GM10248 (cell line): Measurements from ENCODE around the gene DIP2C.
"Not testable (repeated sequence)": the region's sequence is repeated elsewhere in the genome, so short reads cannot be mapped to it uniquely, and the experiment has no call there.

Experiments
- CTCF ChIA-PET: fragments of 300-600 bp; sonication (Branson Sonifier 250); formaldehyde crosslinking; extraction: SDS; loops from one replicate; lab custom pipeline; 2021; ENCODE audit warnings: antibody characterized with exemption; lab: Yijun Ruan, JAX
- POLR2A ChIA-PET: fragments of 350-650 bp; sonication (Branson Sonifier 250); formaldehyde crosslinking; extraction: SDS; loops from one replicate; lab custom pipeline; 2020; ENCODE audit warnings: antibody characterized with exemption; lab: Yijun Ruan, JAX
- DNase-seq: peaks from one replicate; pipeline ENCODE4 v3.0.0; 2012; ENCODE audit errors: extremely low spot score
- TF ChIP-seq, protein P1 (sequence below): IDR thresholded peaks from 2 replicates; pipeline ENCODE4 v1.5.1; 2012; ENCODE audit warnings: mild to moderate bottlenecking, low read depth; ENCODE audit errors: extremely low read depth, missing control alignments, control extremely low read depth

The DIP2C gene

GRCh38 chr10:308101-308500, 381.4 kb downstream of the DIP2C start:
- TF ChIP-seq, protein P1, sequence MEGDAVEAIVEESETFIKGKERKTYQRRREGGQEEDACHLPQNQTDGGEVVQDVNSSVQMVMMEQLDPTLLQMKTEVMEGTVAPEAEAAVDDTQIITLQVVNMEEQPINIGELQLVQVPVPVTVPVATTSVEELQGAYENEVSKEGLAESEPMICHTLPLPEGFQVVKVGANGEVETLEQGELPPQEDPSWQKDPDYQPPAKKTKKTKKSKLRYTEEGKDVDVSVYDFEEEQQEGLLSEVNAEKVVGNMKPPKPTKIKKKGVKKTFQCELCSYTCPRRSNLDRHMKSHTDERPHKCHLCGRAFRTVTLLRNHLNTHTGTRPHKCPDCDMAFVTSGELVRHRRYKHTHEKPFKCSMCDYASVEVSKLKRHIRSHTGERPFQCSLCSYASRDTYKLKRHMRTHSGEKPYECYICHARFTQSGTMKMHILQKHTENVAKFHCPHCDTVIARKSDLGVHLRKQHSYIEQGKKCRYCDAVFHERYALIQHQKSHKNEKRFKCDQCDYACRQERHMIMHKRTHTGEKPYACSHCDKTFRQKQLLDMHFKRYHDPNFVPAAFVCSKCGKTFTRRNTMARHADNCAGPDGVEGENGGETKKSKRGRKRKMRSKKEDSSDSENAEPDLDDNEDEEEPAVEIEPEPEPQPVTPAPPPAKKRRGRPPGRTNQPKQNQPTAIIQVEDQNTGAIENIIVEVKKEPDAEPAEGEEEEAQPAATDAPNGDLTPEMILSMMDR: no peak
- POLR2A ChIA-PET: no interaction called here
- CTCF ChIA-PET: no interaction called here
- no peak for DNase-seq

- TF ChIP-seq, protein P1: no peak
- ChIA-PET CTCF (no interaction called here), POLR2A (no interaction called here)
- DNase-seq: no peak
These were observed 381.8 kb downstream of the DIP2C start for GRCh38 chr10:307659-308058.

DNA sequence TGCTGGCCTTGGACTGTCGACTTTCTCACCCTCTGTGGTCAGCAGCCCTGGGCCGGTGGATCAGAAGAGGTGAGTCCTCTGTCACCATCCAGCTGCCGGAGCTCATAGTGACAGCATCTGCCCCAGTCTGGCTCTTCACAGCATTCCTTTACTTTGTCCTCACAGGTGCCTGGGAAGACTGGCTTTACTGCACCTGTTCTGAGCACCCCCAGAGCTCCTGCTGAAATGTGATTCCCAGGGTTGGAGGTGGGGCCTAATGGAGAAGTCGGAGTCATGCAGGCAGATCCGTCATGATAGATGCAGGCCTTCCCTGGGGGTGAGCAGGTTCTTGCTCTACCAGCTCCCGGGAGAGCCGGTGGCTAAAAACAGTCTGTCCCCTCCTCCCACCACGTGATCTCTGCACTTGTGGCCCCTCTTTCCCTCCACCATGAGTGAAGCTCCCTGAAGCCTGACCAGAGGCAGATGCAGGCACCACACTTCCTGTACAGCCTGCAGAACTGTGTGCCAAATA, 382.7 kb downstream of the DIP2C start:
- POLR2A ChIA-PET: no interaction called here

GRCh38 chr10:306007-306674, 383.3 kb downstream of the DIP2C start:
- ChIA-PET POLR2A (no interaction called here), CTCF (interaction anchor here (1.0 kb wide), 1 partner anchor 11 kb away, joined by 4 read pairs; no protein-coding TSS in a partner anchor)
- TF ChIP-seq, protein P1: no peak
- no peak for DNase-seq

More for the DNA sequence above, 382.7 kb downstream of the DIP2C start:
- DNase-seq: no peak
- TF ChIP-seq, protein P1: no peak
- CTCF ChIA-PET: interaction anchor here (1.0 kb wide), 1 partner anchor 10 kb away, joined by 4 read pairs; no protein-coding TSS in a partner anchor

DNA sequence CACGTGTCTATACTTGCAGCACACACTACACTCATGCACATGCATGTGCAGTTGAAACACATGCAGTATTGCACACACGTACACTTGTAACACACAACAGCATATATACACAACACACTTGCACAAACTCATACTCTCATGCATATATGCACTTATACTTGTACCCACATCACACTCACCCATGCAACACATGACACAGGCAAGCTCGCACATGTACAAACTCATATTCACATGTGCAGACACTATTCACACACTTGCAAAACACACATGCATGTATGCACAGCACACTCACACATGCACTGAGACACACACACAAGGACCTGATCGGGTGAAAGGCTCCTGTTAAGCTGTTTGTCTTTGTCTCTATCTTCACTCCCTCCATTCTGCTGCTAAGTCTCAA, 384.4 kb downstream of the DIP2C start:
- DNase-seq: no peak
- ChIA-PET CTCF (no interaction called here), POLR2A (no interaction called here)
- TF ChIP-seq, protein P1: no peak

DNA sequence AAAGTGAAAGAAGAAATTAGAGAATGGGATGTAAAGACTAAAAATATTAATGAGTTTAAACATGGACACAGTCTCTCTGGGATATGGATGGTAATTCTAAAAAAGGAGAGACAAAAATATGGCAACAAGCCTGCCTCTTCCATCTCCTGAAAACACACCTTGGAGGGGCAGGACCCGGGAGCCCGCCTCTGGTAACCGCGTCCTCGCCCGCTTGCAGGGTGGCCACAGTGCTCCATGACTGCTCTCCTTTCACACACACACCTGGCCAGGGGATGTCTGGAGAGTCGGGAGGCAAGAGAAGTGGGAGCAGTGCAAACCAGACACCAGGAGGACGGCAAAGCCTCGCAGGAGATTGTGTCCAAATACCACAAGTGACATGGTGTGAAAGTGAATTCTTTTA, 387.9 kb downstream of the DIP2C start:
- no peak for DNase-seq
- CTCF ChIA-PET: no interaction called here
- TF ChIP-seq, protein P1: no peak
- POLR2A ChIA-PET: no interaction called here

- POLR2A ChIA-PET, CTCF ChIA-PET, DNase-seq: not testable (repeated sequence)
These were observed 388.9 kb downstream of the DIP2C start for GRCh38 chr10:300580-300979.
